ENCODE measurements around the gene SLIT3.

- TF ChIP-seq POLR2A (IDR thresholded peaks at IDR 0.05) (no peak), CTCF (IDR thresholded peaks at IDR 0.05) (no peak)
Observed at GRCh38 chr5:168707716-168708695, 592.9 kb downstream of the SLIT3 start.

Data from Peyer's patch (tissue), 4 donors.